GM19463 (cell line): ENCODE measurements around the gene TMUB1.

Experiments
- ATAC-seq: cut with Tn5 transposase; IDR thresholded peaks from one replicate; pipeline ENCODE4 v1.9.1; 2021; ENCODE audit warnings: mild to moderate bottlenecking, moderate library complexity; ENCODE audit not compliant: unreplicated experiment

TMUB1 gene, protein sequence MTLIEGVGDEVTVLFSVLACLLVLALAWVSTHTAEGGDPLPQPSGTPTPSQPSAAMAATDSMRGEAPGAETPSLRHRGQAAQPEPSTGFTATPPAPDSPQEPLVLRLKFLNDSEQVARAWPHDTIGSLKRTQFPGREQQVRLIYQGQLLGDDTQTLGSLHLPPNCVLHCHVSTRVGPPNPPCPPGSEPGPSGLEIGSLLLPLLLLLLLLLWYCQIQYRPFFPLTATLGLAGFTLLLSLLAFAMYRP

DNA sequence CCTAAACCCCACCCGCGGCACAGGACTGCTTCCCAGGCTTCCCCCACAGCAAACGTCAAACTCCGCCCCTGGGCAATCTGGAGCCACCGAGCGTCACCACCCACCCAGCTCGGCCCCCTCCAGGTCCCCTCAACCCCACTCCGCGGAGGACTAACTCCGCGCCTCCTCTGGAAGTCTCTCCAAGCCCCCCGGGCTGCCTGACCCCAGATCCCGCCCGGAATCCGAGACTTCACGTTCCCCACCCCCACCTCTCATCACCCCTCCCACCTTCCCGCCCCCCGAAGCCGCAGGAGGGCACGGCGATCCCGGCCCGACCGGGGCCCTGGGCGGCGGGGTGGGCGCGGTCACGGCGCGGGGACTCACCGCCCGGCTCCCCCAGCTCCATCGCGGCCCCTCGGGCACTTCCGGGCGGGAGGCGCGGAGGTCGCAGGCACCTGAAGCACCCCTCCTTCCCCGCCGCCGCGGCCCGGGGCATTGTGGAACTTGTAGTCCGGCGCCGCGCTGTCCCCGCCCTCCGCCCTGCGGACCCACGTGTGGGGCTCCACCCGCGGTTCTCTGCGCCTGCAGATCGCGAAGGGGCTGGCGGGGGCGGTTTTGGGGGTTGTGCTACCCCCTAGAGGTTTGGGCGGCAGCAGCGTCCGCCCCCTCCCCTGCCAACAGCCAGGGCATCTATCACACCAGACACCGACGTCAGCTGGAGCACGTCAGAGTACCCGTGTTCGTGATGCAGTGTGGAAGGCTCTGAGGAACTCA is at the start of gene TMUB1:
Gene TMUB1, minus strand, starts transcription at position 423 of the 753 bp plus-strand sequence. CDS start 930 bp downstream, outside the sequence.
- peak; percentile 43 for ATAC-seq

DNA sequence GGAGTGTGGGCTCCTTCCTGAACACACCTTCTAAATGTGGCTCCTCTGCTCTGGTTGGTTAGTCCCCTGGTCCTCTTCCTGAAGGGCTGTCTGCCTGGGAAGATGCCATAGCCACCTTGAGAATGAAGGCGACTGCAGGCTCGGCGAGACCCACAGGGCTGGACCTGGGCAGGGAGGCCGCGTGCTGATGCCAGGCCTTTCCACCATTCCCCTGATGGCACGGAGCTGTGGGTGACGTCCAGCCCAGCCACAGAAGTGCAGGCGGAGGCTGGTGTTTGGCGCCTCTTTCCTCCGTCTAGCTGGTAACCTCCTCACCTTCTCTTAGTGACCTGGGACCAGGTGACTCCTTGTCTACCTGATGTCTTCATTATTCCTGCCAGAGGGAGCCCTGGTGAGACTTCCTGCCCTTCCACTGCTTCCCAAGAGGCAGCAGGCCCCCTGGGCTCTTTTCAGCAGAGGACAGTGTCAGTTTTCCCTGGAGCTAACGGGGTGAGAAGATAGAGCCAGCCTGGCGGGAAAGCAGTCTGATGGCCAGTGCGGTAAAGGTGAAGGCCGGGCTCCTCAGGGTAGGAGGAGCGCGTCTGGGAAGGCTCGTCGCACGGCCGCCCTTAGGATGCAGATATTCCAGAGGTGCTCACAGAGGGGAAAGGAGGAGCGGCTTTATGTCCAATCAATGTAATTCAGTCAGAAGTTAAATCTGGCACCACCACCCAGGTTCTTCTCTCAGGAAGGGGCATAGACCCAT is 49.3 kb upstream of the TMUB1 start:
- ATAC-seq = no peak

DNA sequence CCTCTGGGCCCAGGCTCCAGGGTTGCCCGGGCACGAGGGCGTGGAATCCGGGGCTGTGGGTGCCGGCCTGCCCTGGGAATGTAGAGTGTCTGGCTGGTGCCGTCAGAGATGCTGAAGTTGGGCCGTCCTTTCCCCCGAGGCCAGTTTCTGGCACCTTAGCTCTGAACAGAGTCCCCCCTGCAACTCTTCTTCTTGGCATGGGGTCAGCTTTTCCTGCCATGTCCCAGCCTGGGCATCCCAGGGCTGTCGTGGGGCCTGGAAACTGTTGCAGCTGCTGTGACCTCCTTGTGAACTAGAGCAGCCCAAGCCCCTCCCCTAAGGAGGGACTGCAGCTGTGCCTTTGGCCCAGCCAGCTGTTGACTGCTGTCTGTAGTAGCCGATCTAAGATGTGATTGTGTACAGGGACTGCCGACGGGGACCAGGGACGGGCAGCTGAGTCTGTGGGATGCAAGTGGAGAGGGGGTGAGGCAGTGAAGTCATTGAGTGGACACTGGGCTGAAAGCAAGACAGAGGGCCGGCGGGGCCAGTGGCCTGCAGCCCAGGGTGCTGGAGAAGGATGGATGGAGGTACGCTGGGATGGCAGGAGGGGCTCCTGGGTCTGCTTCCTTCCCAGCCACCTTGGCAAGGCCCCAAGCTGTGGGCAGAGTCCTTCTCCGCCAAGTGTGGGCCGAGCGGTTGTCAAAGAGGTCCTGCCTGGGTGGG is 48.5 kb upstream of the TMUB1 start:
- ATAC-seq = no peak

DNA sequence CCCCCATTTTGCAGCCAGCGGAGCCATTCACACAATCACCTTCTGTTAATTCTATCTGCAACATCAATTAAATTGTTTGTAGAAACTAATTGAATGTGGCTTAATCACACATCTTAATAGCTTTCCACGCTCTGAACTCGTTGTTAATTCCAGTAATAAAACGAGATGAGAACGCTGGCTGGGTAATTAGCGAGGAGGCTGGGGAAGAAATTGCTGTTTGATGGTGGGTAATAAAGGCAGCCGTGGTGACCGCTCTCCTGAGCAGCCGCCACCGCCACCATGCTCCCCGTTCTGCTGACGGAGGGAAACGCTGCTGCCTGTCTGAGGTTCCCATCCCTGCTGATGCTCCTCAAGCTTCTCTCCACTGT is 47.9 kb upstream of the TMUB1 start:
- ATAC-seq = no peak

DNA sequence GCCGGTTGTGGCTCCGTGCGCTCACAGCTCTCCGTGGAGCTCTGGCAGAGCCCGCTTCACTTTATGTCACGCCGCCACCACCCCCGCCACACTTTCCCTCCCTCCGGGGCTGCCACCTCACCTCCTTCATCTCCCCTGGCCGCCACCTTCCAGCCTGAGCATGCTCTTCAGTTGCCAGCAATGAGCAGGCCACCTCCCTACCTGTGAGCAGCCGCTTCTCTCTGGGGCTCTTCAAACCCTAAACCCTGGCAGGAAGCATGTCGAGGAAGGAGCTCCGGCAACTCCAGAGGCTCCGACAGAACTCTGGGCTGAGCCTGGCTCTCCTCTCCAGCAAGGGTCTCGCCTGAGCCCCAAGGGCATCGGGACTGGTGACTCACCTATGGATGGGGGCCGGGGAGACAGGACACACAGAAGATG is 47.5 kb upstream of the TMUB1 start:
- ATAC-seq = no peak

DNA sequence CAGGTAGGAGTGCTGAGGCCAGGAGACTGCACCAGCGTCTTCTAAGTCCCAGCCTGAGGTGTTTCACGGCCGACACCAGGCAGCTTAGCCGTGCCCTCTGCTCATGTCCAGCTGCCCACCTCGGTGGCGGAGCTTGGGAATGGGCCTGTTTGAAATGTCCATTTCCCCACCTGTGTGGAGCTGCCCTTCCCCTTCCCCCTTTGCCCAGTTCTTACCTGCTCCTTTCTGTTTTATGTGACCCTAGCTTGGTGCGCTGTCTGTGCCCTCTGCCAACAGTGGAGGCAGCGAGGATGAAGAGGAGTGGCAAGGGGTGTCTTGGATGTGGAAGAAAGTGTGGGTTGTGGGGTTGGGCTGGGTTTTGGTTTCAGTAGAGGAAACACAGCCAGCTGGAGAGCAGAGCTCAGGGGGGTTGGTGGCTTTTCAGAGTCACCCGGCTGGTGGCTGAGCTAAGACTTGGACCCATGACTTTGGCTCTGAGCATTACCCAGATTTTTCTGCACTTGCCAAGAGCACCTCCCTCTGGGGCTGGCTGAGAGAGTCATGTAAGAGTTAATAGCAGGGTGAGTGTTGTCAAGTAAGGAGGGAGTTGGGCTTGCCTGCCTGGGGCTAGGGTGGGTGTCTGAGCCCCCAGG is 46.8 kb upstream of the TMUB1 start:
- no peak for ATAC-seq

DNA sequence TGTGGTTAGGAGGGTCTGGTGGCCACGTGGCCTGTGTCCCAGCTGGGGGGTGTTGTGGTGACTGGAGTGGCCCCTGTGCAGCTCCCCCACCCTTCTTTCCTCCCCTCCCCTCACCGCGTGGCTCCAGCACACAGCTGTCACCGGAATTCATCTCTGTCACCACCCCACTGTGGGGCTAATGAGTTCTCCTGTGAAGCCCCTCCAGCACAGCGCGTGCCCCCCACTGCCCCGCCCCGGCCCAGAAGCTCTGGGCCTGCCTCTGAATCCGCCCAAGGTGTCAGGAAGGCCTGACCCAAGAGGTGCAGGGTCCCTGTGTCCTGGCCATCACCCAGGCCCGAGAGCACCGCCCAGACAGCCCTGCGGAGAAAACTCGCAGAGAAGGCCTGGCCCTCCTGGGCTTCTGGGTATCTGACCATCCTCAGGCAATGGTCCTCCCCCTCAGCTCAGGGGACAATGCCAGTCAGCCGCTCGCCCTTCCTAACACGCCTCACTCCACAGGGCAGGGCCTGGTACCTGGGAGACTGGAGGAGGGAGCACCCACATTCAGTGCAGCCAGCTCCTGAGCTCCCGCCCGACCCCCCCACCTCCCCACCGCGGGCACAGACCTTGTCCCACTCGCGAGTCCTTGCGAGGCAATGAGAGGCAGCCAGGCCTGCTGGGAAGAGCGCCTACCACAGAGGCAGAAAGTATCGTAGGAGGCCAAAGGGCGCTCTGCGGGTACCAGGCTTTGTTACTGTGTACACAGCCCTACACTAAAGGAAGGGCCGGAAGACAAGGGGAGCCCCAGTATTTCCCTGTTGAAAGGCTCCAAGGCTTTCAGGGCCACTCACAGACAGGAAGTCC is 46.0 kb upstream of the TMUB1 start:
- ATAC-seq = no peak

DNA sequence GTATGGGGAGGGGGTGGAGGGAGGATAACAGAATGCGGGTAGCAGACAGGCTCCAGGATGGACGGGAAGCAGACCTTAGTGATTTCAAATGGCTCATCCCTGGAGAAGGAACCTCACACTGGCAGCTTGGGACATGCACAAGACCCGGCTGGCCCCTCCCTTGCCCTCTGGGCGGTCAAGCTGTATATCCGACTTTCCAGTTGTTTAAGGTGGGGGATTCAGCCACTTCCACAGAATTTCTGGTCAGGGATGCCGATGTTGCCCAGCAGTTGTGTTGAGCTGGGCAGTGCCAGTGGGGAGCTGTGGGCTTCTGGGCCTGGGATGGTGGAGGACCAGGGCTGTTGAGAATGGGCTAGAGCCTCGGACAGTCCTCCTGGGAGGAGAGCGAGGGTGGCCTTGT is 45.4 kb upstream of the TMUB1 start:
- ATAC-seq = no peak

DNA sequence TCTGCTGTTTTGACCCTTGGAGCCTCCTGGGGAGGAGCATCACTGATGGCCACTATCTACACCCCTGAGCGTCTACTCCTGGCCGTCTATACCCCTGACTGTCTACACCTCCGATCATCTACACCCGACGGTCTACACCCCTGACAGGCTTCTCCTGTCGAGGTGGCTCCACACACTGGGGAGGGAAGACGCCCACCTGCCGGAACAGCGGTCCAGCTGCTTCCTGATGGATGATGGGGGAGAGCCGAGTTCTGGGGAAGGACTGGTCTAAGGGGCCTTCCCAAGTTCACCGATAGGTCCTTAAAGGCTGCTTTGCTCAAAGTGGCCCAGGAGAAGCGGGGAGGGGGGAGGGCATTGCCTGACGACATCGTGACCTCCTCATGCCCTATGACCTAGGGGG is 44.9 kb upstream of the TMUB1 start:
- no peak for ATAC-seq

DNA sequence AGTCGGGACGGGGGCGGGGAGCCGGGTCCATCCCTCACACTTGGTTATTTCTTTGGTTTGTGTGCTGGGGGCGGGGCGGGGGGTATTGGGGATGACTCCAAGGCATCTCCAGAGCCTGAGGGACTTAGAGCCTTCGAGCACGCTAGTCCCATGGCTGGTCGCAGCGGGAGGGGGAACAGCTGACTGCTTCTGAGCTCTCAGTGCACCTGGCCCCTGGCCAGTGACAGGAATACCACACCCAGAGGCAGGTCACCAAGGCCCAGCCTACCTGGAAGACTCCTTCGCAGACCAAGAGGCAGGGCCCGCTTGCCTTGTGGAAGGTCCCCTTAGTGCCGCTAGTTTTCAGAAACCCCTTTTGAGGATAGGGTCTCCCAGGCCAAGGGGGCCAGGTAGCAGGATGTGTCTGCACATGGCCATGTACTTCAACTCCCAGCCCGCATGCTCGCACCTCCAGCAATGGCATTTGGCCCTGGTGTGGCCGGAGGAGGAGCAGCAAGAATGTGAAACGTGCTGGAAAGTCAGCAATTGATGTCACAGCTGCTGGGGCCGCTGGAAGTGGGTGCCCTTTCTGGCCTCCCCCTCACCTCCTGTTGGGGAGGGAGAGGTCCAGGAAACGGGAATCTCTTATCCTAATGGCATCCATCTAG is 43.3 kb upstream of the TMUB1 start:
- ATAC-seq = no peak

DNA sequence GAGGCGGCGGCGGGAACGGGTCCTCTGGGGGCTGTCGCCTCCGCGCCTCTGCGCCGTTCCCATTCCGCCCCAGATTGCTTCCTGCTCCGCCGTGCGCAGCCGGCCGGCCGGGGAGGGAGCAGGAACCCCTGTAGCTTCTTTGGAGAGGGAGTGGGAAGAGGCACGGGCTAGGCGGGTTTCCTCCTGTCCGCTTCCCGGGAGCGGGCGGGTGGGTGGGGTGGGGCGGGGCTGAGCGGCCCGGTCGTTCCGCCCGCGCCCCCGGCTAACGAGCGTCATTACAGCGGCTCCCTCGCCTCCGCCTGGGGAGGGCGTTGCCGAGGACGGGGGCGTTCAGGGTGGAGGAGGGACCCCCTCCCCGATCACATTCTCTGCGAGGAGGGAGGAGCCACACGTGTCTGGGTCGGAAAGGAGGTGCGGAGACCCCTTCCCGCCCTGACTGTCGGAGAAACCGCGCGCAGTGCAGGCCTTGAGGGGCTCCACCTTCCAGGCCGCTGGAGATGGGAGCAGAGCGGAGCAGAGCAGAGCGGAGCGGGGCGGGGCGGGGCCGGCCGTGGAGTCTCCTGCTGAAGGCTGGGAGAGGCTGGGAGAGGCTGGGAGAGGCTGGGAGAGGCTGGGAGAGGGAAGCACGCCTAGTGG is 42.7 kb upstream of the TMUB1 start:
- no peak for ATAC-seq

DNA sequence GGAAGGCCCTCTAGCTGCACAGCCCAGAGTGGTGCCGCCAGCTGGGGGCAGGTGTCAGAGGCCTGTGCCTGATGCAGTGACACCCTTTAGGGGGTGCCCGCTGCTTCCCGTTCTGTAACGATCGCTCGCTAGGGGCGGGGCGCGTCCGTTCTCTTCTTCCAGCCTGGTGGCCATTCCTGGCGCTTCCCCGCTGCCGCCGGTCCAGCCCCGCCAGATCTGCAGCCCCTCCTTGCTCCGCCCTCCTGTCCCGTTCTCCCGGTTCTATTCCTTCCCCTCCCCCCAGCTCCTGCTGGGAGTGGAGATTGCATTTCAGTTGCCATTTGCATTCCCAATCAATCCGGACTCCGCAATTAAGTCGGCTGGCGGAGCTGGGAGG is 42.2 kb upstream of the TMUB1 start:
- no peak for ATAC-seq

DNA sequence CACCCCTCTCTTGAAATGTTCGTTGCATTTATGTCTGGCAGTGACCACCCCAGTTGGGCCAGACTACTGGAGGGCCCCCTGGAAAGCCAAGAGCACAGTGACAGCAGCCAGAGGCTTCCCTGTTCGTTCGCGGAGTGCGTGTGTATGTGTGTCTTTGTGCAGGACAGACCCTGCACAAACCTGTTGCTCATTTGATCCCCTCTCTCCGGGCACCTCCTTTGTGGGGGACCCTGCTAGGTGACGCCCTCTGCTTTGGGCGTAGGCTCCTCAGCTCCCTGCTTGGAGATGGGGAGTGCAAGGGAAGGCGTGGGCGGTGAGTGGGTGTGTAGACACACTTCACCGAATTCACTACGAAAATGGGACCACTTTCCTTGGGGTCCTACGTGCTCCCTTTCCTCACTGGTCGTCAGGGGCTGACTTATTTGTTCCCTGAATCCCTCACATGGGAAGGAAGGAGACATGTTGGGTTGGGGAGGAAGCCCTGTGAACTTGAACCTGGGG is 41.7 kb upstream of the TMUB1 start:
- ATAC-seq = no peak

DNA sequence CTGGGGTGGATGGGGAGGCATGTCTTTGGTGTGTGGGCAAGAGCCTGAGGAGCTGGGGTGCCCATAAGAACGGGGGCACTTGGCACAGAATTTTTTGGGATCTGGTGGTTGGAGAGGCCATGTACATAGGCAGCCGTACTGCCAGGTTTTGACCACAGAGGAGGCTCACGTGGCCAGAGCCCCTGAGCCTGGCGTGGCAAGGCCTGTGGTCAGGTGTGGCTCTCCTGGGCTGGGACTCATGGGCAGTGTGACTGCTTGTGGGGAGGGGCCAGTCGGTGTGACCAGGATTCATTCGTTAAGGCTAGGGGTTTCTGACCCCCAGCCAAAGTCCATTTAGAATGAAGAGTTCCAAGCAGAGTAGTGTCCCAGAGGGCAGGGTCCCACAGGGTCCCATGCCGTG is 41.2 kb upstream of the TMUB1 start:
- ATAC-seq = no peak

DNA sequence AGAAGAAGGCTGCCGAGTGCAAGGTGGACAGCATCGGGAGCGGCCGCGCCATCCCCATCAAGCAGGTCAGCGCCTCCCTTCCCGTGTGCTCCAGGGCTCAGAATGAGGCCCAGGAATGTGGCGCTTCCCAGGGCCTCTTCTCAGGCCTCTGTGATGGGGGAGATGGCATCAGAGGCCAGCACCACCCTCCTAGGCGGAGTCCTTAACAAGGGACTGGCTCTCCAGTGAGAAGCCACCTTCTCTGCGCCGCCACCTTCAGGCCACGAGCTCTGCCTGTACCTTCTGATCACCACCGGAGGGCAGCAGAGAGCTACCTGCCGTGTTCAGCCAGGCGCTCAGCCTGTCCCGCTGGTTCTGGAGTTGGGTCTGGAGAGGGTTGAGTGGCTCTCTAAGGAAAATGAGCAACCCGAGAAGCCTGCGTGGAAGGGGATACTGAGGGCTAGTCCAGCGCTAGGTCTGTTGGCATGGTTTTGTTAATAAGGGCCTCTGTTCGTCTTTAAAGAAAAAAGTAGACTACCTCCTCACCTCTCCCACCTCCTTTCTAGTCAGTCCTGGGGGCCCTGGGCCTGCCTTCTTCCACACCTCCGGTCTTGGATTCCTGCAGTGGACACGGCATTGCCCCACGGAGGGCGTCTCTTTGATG is 40.6 kb upstream of the TMUB1 start:
- peak; percentile 95 for ATAC-seq

DNA sequence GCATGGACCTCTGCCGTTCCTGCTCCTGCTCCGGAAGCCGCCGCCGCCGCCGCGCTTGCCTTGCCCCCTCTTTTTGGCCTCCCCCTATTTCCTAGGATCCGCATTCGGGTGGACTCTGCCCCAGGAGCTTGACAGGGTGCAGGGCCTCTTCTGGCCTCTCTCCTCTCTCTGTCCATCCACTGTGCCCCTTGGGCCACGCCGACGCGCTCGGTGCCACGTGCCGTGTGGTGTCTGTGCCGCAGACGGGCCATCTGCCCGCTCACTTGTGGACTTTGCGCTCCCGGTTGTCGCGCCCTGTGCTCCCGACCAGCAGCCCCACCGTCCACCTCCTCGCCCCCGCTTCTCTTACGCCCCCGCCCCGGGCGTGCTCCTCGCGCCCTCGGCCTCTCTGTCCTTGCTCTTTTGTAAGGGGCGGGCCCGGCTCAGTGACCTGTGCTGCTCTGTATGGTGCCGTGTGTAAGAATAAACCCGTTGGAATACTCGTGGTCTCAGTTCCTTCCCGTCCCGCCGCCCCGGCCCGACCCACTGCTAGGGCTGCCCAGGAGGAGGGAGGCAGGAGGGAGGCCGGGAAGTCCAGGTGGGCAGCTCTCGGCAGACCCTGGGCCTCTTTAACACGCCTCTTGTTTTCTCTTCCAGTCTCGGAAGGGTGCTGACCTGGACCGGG is 40.0 kb upstream of the TMUB1 start:
- ATAC-seq = no peak

DNA sequence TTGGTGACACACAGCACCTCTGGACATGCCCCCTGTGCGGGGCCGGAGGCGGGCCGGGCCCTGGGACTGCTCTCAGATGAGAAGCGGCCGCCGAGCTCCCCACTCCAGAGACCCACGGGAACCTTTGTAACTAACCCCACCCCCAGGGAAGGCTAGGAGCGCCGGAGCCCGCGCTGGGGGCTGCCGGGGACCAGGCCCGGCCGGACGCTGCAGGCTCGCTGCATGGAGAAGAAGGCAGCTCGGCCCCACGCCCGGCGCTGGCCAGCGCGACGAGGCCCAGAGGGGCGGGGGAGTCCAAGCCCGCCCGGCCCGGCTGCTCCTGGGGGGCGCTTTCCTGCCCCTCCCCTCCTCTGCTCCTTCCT is 39.5 kb upstream of the TMUB1 start:
- no peak for ATAC-seq

DNA sequence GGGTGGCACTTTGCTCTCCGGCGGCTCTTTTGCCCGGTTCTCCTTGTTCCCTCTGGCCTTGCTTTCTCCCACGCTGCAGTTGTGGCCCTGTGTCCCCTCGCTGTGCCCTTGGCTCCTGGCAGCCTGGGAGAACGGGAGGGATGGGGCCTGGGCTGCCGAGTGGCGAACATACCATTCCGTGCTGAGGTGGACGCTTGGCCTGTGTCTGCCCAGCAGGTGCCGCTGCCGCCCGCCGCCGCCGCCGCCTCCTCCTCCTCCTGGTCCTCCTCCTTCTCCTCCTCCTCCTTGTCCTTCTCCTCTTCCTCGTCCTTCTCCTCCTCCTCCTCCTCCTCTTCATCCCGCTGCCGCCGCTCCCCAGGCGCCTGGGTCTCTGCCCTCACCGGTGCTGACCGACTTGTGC is 39.0 kb upstream of the TMUB1 start:
- no peak for ATAC-seq
